Thoracic aorta (tissue), 2 donors: ENCODE data around the gene MYO1E. TPM values are rescaled to one million over a fixed set of nuclear protein-coding genes. Genes with fewer than 3 reads are reported as not detected.
"Not testable (repeated sequence)": the region's sequence is repeated elsewhere in the genome, so short reads cannot be mapped to it uniquely, and the experiment has no call there.

Source experiments
- ATAC-seq: fragments of 150-250 bp; one replicate; pipeline ENCODE4 v1.8.0; 2017; ENCODE audit warnings: low read depth; ENCODE audit not compliant: insufficient number of reproducible peaks, low FRiP score
- DNase-seq: peaks from one replicate; pipeline ENCODE4 v3.0.0-alpha.2; 2020; ENCODE audit warnings: low spot score
- H3K27ac ChIP-seq, 2 donors: fragments of 200-600 bp; sonication (generic); 1 replicate in 1 of 2; 2 replicates in 1 of 2; pipeline ENCODE4 v1.5.1; 2016; ENCODE audit warnings: mild to moderate bottlenecking in 2 of 2, moderate library complexity in 2 of 2
- H3K27me3 ChIP-seq: fragments of 200-600 bp; sonication (generic); replicated peaks from 2 replicates; pipeline ENCODE4 v1.6.0; 2016; ENCODE audit warnings: mild to moderate bottlenecking; ENCODE audit not compliant: insufficient read depth
- H3K36me3 ChIP-seq: fragments of 200-600 bp; sonication (generic); one replicate; pipeline ENCODE4 v1.5.1; 2016
- H3K4me1 ChIP-seq, 2 donors: fragments of 200-600 bp; sonication (generic); 1 replicate in 1 of 2; 2 replicates in 1 of 2; pipeline versions ENCODE4 v1.5.1 to v1.6.0; 2016; ENCODE audit warnings: low read depth in 2 of 2, mild to moderate bottlenecking in 1 of 2; ENCODE audit not compliant: control insufficient read depth in 1 of 2
- H3K4me3 ChIP-seq: fragments of 200-600 bp; sonication (generic); 2 replicates; pipeline ENCODE4 v1.5.1; 2016; ENCODE audit warnings: mild to moderate bottlenecking
- H3K9me3 ChIP-seq: fragments of 200-600 bp; sonication (generic); 2 replicates; pipeline ENCODE4 v1.5.1; 2016
- total RNA-seq, 2 donors: library from RNA; depleted of rRNA; stranded (reverse); fragments of >200 nt; gene quantifications; one replicate each; pipeline versions ENCODE4 v1.1.0 to v1.2.3, GENCODE V29; 2016
- TF ChIP-seq, protein P1 (sequence below): fragments of 200-600 bp; sonication (generic); IDR thresholded peaks from one replicate; pipeline ENCODE4 v1.5.1; 2019; ENCODE audit warnings: antibody characterized with exemption

MYO1E gene
- total RNA-seq, 2 donors from 2014 or later: 56.2 to 121 TPM

DNA sequence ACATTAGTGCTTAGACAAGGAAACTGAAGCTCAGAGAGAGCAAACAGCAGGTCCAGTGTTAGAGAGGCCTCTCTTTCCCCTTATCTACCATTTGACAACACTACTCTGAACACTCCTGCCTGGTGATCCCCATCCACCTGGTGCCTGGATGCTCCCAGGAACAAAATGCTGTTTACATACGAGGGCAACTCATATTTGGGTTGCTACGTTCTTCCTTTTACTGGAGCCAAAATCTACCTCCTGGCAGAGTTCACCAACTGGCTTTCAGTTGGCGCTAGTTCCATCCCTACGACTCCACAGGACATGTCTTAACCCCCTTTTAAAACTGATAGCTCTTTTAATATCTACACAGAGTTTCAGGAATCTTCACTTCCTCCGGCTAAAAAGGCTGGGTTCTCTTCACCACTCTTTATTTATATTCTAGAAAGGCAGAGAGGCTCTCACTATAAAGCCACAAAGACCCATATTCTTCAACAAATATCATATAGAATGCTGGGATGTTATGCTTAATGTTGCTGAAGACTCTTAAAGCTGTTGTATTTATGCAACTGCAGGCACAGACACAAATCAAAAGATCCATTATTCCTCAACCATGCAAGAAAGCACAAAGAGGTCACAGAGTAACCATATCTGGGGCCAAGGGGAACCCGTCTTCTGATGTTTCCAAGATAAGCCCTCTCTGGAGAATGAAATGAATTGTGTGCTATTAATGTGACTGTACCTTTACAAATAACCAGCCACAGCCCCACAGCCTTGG, 219.8 kb downstream of the MYO1E start:
- no peak overlapping the region for H3K27ac ChIP-seq
- H3K36me3 ChIP-seq: peaks cover 38% of the 10 kb centered on the region
- no peaks in the 10 kb centered on the region for H3K27me3 ChIP-seq
- TF ChIP-seq, protein P1, sequence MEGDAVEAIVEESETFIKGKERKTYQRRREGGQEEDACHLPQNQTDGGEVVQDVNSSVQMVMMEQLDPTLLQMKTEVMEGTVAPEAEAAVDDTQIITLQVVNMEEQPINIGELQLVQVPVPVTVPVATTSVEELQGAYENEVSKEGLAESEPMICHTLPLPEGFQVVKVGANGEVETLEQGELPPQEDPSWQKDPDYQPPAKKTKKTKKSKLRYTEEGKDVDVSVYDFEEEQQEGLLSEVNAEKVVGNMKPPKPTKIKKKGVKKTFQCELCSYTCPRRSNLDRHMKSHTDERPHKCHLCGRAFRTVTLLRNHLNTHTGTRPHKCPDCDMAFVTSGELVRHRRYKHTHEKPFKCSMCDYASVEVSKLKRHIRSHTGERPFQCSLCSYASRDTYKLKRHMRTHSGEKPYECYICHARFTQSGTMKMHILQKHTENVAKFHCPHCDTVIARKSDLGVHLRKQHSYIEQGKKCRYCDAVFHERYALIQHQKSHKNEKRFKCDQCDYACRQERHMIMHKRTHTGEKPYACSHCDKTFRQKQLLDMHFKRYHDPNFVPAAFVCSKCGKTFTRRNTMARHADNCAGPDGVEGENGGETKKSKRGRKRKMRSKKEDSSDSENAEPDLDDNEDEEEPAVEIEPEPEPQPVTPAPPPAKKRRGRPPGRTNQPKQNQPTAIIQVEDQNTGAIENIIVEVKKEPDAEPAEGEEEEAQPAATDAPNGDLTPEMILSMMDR: no peak
- H3K4me1 ChIP-seq: peaks cover 10 to 32% of the 10 kb centered on the region in 2 donors
- no peak for ATAC-seq
- DNase-seq: no peak
- H3K4me3 ChIP-seq: no peak overlapping the region
- no peaks in the 10 kb centered on the region for H3K9me3 ChIP-seq

DNA sequence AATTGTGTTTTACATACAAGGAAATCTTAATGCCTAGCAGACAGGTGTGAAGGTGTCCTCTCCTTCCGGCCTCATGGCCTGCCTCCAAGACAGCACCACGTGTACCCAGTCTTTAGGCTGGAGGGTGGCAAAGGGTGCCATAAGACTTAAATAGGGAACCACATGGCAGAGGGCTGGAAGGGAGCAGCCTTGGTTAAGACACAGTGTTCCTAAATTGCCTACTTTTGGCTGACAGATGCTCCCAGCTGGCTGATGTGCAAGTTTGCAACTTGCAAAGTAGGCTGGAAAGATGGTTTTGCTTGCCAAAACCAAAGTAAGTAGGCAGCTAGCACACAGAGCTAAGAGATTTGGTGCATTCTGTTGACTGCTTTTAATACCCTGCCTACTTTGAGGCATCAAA, 222.5 kb downstream of the MYO1E start:
- DNase-seq (no peak), ATAC-seq (no peak)
- Histone ChIP-seq H3K9me3 (no peaks in the 10 kb centered on the region), H3K4me3 (no peak overlapping the region), H3K27ac (no peak overlapping the region), H3K27me3 (no peaks in the 10 kb centered on the region), H3K4me1 (peaks cover 12 to 35% of the 10 kb centered on the region in 2 donors), H3K36me3 (peaks cover 29% of the 10 kb centered on the region)
- TF ChIP-seq, protein P1: no peak

DNA sequence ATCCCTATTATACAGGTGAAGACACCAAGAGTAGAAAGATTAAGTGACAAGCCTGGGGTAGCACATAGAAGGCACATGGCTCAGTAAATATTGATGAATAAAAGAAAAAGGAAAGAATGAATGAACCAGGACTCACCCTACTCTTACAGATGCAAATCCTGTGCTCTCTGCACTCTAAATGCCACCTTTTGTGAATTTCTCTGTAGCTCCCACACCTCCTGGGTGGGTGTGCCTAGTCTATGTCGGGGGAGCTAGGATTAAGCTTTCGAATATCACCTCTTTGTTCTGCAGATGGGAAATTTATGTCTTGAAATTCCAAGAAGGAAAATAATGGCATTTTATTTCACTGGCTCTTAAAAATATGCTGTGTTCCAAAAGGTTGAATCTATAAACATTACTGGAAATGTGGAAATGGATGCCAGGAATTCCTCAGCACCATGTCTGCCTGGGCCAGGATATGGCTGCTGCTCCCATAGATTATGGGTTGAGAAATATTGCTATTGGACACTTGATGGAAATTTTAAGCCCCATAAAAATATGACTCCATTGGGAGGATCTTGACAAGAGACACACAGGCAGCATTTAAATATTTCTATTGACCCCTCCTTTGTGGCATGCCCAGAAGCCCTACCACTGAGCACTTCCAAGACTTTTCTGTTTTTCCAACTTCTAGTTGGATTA, 224.4 kb downstream of the MYO1E start:
- Histone ChIP-seq H3K4me3 (no peak overlapping the region), H3K9me3 (no peaks in the 10 kb centered on the region), H3K27ac (peak overlapping the region; percentile 34 to 53), H3K36me3 (peaks cover 37% of the 10 kb centered on the region), H3K27me3 (no peaks in the 10 kb centered on the region), H3K4me1 (peaks cover 12 to 35% of the 10 kb centered on the region in 2 donors)
- ATAC-seq: no peak
- TF ChIP-seq, protein P1: no peak
- no peak for DNase-seq

DNA sequence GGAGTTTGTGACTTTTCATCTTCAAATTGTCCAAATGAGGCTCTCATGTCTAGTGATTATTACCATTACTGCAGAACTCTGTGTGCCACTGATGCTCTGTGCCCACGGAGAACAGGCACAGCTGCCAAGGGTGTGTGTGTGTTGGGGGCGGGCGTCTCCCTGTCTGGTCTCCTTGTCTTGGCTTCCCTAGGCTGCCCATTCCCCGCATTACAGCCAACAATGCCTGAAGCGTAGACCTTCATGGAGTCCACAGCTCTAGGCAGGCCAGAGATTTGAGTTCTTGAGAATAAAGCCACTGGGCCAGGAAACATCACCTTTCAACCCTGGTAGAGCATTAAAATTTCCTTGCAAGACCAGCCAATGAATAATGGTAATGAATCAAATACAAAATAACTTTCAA, 225.0 kb downstream of the MYO1E start:
- DNase-seq (no peak), ATAC-seq (no peak)
- H3K27me3 ChIP-seq: no peaks in the 10 kb centered on the region
- TF ChIP-seq, protein P1: no peak
- peaks cover 12 to 35% of the 10 kb centered on the region in 2 donors for H3K4me1 ChIP-seq
- H3K36me3 ChIP-seq: peaks cover 37% of the 10 kb centered on the region
- no peak overlapping the region for H3K4me3 ChIP-seq
- no peaks in the 10 kb centered on the region for H3K9me3 ChIP-seq
- peak overlapping the region; percentile 34 to 53 for H3K27ac ChIP-seq

DNA sequence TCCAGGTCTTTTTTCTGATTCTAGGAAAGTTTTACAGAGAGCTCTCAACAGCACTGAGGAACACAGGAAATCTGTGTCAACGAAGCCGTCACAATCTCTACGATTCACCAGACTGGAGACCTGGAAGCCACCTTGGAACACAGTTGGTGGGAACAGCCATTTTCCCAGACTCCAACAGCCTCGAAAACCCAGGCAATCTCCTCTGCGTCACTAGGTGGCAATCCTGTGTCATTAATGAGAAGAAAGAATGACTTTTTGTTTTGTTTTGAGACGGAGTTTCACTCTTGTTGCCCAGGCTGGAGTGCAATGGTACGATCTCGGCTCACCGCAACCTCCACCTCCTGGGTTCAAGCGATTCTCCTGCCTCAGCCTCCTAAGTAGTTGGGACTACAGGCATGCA, 228.1 kb downstream of the MYO1E start:
- H3K4me3 ChIP-seq, H3K27ac ChIP-seq, H3K9me3 ChIP-seq, DNase-seq, H3K27me3 ChIP-seq, ATAC-seq: not testable (repeated sequence)
- H3K36me3 ChIP-seq: peaks cover 26% of the 10 kb centered on the region
- H3K4me1 ChIP-seq: peaks cover 12 to 19% of the 10 kb centered on the region in 2 donors
